ENCODE results near the gene VSTM2L.

The VSTM2L gene

GRCh38 chr20:37899105-37900045, 3.6 kb upstream of the VSTM2L start:
- DNase-seq (ENCODE audit: low read depth in 3 of 3, low spot score in 1 of 3) = no peak

DNA sequence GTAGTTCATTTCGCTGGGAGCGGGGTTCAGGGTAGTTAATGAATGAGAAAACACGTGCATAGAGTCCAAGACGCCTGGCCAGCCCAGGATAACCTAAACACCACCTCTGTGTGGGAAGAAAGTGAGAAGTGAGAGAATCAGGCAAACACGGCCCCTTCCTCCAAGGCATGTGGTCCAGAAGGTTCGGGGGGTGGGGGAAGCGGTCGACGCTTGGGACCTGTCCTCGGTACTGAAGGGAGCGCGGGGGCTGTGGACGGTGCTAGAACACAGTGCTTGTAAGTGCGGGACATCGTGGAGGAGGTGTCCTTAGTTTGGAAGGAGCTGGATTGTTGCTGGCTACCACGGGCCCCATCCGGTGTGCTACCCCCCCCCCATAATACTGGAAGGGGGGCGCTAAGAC, 1.7 kb upstream of the VSTM2L start:
- no peak for DNase-seq (ENCODE audit: low read depth in 3 of 3, low spot score in 1 of 3)

DNA sequence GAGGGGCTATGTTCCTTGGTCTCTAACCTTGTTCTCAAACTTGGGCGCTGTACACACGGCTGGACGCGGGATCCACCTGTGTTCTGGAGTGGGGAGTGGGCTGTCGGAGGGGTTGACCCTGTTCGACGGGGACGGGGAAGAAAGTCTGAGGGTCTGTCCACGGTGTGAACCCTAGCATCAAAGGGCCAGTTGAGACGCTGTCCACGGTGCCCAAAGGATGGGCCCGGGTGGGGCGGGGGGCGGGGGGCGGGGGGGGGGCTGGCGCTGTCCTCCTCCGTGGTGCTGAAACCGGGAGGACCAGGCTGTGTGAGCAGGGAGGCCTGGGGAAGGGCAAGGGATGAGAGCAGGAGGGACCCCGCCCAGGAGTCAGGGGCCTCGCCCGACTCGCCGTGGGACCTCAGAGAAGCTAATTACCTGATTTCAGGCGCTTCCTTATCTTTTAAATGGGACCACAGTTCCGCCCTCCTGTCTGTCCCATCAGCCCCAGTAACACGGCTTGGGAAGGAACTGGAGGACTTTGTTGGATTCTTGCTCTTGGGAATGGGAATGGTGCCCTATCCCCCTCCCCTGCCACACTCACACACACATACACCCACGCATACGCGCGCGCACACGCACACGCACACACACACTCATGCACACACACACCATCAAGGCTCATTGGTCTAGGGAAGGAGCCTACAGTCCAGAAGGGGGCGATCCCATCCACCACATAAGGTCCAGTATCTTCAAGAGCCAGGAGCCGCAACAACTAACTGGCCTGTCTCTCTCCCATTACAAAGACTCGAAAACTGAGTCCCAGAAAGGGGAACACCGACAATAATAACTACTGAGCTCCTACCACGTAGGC, 1.0 kb upstream of the VSTM2L start:
- DNase-seq (ENCODE audit: low read depth in 3 of 3, low spot score in 1 of 3) = no peak

DNA sequence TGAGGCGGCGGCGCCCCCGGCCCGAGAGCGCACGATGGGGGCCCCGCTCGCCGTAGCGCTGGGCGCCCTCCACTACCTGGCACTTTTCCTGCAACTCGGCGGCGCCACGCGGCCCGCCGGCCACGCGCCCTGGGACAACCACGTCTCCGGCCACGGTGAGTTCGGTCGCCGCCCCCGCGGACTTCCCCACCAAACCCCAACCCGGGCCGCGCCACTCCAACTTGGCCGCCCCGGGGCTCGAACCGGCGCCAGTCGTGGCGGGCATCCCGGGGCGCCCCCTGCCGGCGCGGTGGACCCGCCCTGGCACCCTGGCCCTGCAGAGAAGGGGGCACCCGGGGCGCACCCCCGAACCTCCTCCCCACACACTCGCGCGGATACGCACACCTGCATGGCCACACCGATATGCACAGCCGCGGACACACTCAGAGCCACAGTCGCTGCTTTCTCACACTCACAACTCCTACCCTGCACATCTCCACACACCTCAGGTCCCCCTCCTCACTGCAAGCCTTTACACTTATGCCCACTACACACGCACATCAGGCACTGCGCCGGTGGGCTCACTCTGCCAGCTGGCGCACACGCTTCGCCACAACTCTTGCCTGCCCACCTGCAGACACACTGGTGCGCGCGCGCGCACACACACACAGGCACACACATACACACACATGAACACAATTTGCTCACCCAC, 535 bp downstream of the VSTM2L start:
- DNase-seq (ENCODE audit: low read depth in 3 of 3, low spot score in 1 of 3) = no peak

DNA sequence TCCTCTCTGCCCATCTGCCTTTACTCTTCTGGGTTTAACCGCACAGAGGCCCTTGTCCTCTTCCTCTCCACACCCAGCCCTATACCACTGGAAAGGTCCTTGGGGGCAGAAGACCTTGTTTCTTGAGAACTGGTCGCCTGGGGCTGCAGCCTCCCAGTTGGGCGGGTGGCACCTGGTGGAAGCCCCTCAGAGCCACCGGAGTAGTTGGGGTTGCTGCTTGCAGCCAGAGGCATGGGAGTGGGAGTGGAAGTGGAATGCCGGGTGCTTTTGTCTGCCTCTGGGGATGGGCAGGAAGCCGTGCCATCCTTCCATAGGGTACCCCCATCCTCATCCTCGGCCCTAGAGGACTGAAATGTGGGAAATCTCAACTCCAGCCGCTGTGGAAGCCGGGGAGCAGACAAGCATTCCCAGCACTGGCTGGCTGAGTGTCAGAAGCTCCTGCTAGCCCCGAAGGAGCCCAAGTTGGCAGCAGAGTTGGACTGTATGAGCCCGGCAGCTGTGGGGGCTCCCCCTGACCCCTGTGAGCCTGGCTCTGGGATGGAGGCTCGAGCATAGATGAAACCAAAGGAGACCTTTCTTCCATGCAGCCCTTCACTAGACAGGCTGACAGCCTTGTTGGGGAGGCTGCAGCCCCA, 1.2 kb downstream of the VSTM2L start:
- DNase-seq (ENCODE audit: low read depth in 3 of 3, low spot score in 1 of 3) = no peak

- DNase-seq (ENCODE audit: low read depth in 3 of 3, low spot score in 1 of 3) = no peak
These were observed 2.0 kb downstream of the VSTM2L start for GRCh38 chr20:37904845-37905373.

- no peak for DNase-seq (ENCODE audit: low read depth in 3 of 3, low spot score in 1 of 3)
These were observed 3.0 kb downstream of the VSTM2L start for GRCh38 chr20:37905671-37906613.

DNA sequence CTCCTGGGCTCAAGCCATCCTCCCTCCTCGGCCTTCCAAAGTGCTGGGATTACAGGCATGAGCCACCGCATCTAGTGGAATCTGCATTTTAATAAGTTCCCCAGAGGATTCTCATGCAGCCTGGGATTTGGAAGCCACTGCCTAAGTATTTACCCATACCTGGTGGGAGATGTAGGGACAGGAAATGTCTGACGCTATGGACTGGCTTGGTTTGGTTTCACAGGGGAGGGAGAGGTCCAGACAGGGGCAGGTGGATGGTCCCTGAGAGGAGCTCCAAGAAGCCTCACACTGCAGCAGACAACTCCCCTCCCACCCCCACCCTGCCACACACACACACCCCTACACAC, 4.4 kb downstream of the VSTM2L start:
- no peak for DNase-seq (ENCODE audit: low read depth in 3 of 3, low spot score in 1 of 3)

- no peak for DNase-seq (ENCODE audit: low read depth in 3 of 3, low spot score in 1 of 3)
These were observed 4.9 kb downstream of the VSTM2L start for GRCh38 chr20:37907677-37908401.

GRCh38 chr20:37911261-37911660, 8.3 kb downstream of the VSTM2L start:
- no peak for DNase-seq (ENCODE audit: low read depth in 3 of 3, low spot score in 1 of 3)

DNA sequence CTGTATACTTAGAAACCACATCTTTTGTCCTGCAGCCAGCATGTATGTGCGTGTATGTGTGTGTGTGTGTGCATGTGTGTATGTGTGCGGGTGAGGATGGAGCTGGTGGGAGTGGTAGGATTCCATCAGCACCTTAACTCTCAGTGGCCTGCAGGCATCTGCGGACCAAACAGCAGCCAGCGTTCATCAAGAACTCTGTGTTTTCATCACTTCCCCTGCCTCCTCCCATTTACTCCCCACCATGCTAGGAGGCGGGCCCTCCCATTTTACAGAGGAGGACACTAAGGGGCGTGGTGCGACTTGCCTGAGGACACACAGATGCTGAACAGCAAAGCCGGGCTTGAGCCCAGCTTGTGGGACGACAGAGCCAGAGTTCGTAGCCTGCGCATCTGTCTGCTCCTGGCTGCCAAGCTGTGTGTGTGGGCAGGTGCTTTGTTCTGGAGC, 8.9 kb downstream of the VSTM2L start:
- DNase-seq (ENCODE audit: low read depth in 3 of 3, low spot score in 1 of 3) = no peak

GRCh38 chr20:37912874-37913273, 9.9 kb downstream of the VSTM2L start:
- no peak for DNase-seq (ENCODE audit: low read depth in 3 of 3, low spot score in 1 of 3)

DNA sequence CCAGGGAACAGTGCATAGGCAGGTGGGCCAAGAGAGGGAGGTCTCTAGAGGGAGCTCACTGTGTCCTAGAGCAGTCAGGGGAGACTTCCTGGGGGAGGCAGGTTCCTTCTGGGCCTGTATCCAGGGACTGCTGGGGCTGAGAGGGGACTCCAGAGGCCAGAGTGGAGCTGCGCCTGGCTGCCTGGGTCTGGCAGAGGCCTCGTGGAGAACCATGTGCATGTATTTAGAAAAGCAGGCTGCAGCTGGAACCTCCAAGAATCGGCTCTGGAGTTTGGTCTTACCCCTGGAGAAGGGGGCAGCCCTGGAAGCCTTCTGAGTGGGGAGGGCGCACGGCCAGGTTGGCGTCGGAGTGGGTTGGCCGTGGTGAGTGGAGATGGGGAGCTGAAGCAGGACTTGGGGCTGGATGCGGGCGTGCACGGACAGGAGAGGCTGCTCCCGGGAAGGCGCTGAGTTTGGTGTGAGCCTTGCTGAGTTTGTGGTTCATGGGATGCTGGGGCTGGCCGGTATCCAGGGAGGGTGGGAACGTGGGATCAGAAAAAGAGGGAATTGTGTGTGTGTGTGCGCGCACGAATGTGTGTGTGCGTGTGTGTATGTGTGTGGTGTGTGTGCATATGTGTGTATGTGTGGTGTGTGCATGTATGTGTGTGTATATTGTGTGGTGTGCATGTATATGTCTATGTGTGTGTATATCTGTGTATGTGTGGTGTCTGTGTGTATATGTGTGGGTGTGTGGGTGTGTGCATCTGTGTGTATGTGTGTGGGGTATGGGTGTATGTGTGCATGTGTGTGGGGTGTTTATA, 10.8 kb downstream of the VSTM2L start:
- DNase-seq (ENCODE audit: low read depth in 3 of 3, low spot score in 1 of 3) = no peak

GRCh38 chr20:37914367-37914671, 11.4 kb downstream of the VSTM2L start:
- DNase-seq (ENCODE audit: low read depth in 3 of 3, low spot score in 1 of 3) = no peak

DNA sequence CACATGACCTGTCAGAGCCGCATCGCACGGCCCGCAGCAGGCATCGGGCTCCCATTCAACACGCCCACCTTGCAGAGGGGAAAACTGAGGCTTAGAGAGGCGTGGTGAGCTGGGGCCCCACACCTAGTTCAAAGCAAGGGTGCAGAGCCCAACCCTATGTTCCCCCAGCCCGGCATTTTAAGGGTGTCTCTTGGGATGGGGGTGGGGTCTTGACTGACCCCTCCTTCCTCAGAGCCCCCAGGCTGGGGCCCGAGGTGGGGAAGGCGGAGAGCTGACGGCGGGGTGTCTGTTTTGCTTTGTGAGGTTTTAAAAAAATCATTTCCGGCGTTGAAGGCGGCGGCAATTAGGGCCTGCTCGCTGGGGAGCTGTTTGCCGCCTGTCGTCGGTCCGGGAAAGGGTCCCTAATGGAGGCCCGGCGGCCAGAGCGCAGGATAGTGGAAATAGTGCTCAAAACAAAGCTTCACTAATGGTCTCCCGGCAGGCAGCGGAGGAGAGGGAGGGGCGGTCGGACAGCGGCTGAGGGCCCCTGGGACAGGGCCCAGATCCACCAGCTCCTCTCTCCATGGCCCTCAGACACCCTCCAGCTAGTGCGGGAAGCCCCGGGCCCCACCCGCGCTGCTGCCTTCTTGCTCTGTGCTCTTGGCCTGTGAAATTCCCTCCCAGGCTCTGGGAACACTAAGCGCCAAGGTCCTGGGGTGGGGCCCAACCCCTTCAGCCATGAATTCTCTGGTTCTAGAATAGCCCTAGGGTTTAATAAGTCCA, 11.9 kb downstream of the VSTM2L start:
- DNase-seq (ENCODE audit: low read depth in 3 of 3, low spot score in 1 of 3) = no peak

DNA sequence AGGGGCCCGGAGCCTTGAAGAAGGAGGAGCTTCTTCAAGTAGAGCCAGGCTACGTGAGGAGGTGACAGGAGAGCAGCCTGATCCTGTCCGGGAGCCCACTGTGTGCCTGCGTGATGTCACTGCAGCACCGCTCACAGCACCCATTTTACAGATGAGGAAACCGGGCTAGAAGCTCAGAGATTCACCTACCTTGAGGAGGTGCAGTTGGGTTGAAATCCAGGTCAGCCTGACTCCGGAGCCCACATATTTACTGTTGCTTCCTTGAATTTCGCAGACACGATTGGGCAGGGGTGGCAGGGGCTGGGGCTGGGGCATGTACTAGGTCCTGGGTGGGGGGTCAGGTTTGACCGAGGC, 12.5 kb downstream of the VSTM2L start:
- DNase-seq (ENCODE audit: low read depth in 3 of 3, low spot score in 1 of 3) = no peak

DNA sequence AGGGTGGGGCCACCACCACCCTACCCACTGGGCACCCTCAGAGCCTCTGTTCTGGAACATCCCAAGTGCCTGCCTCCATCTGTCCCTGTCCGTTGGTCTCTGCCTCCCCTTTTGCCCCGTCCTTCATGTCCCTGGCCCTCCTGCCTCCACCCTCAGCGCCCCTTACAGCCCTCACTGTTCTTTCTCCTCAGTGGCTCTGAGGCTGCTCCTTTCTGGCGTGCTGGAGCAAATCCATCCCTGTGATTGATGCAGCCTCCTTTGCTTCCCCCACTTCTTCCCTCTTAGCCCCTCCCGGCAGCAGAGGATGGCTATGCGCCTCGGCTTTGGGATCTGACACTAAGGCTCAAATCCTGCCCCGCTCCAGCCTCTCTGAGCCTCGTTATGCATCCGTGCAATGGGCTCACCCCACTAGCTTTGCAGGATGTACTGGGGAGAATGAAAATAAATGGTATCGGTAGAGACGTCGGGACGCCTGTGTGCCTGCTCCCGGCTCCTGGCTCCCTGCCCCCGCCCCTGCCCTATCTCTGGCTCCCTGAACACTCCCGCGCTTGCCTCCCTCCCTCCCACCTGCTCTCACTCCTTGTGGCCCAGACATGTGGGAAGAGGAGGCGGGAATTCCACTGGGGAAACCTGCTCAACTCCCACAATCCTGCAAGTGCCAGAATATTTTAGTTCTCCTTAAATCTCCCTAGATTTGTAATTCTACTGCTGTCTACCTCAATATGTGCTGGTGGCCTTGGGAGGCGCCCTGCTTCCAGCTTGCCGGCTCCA, 13.1 kb downstream of the VSTM2L start:
- DNase-seq (ENCODE audit: low read depth in 3 of 3, low spot score in 1 of 3) = no peak
